Testis (tissue), 3 donors: ENCODE measurements around the gene PRDM15. TPM values are rescaled to one million over a fixed set of nuclear protein-coding genes. Genes with fewer than 3 reads are reported as not detected.

Source experiments
- DNase-seq: peaks from one replicate; pipeline ENCODE4 v3.0.0-alpha.2; 2019
- H3K27ac ChIP-seq, 2 donors: fragments of 200-600 bp; sonication (generic); one replicate each; pipeline ENCODE4 v1.5.1; 2019
- H3K27me3 ChIP-seq: fragments of 200-600 bp; sonication (generic); one replicate; pipeline ENCODE4 v1.5.1; 2019
- H3K36me3 ChIP-seq: fragments of 200-600 bp; sonication (generic); one replicate; pipeline ENCODE4 v1.5.1; 2017; ENCODE audit warnings: low read depth; ENCODE audit errors: missing control alignments
- H3K4me1 ChIP-seq: fragments of 200-600 bp; sonication (generic); one replicate; pipeline ENCODE4 v1.5.1; 2019
- H3K4me3 ChIP-seq, 2 donors: fragments of 200-600 bp; sonication (generic); one replicate each; pipeline ENCODE4 v1.5.1; 2017 to 2019
- H3K9me3 ChIP-seq: fragments of 200-600 bp; sonication (generic); one replicate; pipeline ENCODE4 v1.5.1; 2017
- POLR2A ChIP-seq: fragments of 450-650 bp; IDR thresholded peaks from one replicate; pipeline ENCODE4 v1.6.1; 2017; ENCODE audit warnings: antibody characterized with exemption, mild to moderate bottlenecking, moderate library complexity
- WGBS, 2 donors: methylation state at CpG; one replicate each; pipeline ENCODE4 v1.1.5; 2018; 5-methylcytosine and 5-hydroxymethylcytosine counted together
- intact Hi-C: fragments of 100-400 bp; cut with DNase I; formaldehyde crosslinking; loops from one replicate; pipeline ENCODE4 v1.15.1; 2023; ENCODE audit warnings: low total_unique reads
- polyA plus RNA-seq: library from polyadenylated mRNA; stranded (reverse); fragments of 350-450 nt; fragmentation: Illumina TruSeq; extraction: RNeasy Lipid Tissue Mini Kit (QIAGEN cat#74804); gene quantifications from one replicate; pipeline ENCODE4 v1.2.3, GENCODE V29; 2014; ENCODE audit warnings: low read depth, low replicate concordance; ENCODE audit not compliant: insufficient read depth
- total RNA-seq, 2 donors: library from RNA; depleted of rRNA; stranded (reverse); fragments of >200 nt; gene quantifications; one replicate each; pipeline ENCODE4 v1.2.3, GENCODE V29; 2016
- TF ChIP-seq, protein P1 (sequence below), 3 experiments: fragments of 450-650 bp in 2 of 3; fragments of 200-600 bp in 1 of 3; sonication (generic) in 1 of 3; IDR thresholded peaks; one replicate each; pipeline ENCODE4 v1.5.1; 2016 to 2019; ENCODE audit warnings: antibody characterized with exemption in 3 of 3, mild to moderate bottlenecking in 2 of 3, moderate library complexity in 1 of 3

Gene PRDM15
- total and polyA plus RNA-seq, 3 donors from 2014 or later = 8.2 to 21.4 (median 18.8) TPM

DNA sequence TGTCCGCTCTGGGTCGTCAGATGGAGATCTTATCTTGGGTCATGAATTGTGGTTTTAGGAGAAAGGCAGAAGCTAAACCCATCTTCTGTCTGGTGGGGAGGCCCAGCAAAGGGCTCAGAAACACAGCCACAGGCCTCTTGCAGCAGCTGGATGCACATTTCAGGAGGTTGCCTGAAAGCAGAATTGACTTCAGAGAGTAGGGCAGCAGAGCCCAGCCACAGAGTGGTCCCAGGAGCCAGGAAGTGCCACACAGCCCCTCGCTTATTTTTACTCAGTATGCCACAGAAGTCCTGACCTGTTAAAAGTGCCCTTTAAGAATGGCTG is 104.0 kb downstream of the PRDM15 start:
- Histone ChIP-seq H3K27ac (no peak overlapping the region), H3K4me1 (no peaks in the 10 kb centered on the region), H3K27me3 (no peaks in the 10 kb centered on the region), H3K36me3 (no peaks in the 10 kb centered on the region), H3K4me3 (no peak overlapping the region), H3K9me3 (no peaks in the 10 kb centered on the region)
- TF ChIP-seq, protein P1, sequence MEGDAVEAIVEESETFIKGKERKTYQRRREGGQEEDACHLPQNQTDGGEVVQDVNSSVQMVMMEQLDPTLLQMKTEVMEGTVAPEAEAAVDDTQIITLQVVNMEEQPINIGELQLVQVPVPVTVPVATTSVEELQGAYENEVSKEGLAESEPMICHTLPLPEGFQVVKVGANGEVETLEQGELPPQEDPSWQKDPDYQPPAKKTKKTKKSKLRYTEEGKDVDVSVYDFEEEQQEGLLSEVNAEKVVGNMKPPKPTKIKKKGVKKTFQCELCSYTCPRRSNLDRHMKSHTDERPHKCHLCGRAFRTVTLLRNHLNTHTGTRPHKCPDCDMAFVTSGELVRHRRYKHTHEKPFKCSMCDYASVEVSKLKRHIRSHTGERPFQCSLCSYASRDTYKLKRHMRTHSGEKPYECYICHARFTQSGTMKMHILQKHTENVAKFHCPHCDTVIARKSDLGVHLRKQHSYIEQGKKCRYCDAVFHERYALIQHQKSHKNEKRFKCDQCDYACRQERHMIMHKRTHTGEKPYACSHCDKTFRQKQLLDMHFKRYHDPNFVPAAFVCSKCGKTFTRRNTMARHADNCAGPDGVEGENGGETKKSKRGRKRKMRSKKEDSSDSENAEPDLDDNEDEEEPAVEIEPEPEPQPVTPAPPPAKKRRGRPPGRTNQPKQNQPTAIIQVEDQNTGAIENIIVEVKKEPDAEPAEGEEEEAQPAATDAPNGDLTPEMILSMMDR (IDR thresholded peaks at IDR 0.05) = no peak
- TF ChIP-seq POLR2A = no peak
- 71 to 90% methylated on average over 2 to 3 of the region's 3 CpGs for WGBS, 2 donors
- intact Hi-C loops = loop anchor here (5.0 to 10.0 kb wide), 2 partner anchors 163 to 490 kb away; no protein-coding TSS in a partner anchor
- DNase-seq = no peak

DNA sequence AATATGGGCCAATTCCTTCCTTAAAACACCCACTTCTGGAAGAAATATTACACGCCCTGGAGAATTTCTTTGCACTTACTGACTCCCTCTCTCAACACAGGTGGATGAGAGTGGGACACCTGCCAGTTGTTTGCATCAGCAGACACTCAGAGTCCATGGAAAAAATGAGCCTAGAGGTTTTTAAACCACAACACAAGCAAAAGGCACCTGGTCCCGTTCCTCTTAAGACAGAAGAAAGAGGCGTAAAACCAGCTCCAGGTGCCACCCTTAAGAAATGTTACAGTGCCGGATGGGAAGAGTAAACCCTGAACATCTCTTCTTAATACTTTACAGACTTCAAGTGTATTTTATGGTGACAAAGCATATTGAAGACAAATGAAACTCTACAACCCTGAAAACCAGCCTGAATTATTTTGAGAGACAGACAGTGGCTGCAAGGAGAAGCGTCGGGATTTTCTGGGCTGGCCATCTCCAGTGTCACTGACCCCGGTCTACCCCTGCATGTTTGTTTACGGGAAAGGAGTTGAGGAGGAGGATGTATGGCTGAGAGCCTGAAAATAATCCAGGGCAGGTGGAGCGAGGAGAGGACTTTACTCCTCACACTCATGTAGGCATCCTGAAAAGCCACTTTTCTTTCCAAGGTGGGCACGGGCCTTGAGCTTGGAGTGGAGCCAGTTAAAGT is 104.5 kb downstream of the PRDM15 start:
- no peak for DNase-seq
- Histone ChIP-seq H3K4me3 (no peak overlapping the region), H3K4me1 (no peaks in the 10 kb centered on the region), H3K27me3 (no peaks in the 10 kb centered on the region), H3K36me3 (no peaks in the 10 kb centered on the region), H3K9me3 (no peaks in the 10 kb centered on the region), H3K27ac (no peak overlapping the region)
- 82 to 83% methylated on average over 10 of the region's 10 CpGs for WGBS, 2 donors
- intact Hi-C loops = loop anchor here (5.0 to 10.0 kb wide), 2 partner anchors 162 to 490 kb away; no protein-coding TSS in a partner anchor
- TF ChIP-seq, protein P1 (IDR thresholded peaks at IDR 0.05) = no peak
- TF ChIP-seq POLR2A = no peak

DNA sequence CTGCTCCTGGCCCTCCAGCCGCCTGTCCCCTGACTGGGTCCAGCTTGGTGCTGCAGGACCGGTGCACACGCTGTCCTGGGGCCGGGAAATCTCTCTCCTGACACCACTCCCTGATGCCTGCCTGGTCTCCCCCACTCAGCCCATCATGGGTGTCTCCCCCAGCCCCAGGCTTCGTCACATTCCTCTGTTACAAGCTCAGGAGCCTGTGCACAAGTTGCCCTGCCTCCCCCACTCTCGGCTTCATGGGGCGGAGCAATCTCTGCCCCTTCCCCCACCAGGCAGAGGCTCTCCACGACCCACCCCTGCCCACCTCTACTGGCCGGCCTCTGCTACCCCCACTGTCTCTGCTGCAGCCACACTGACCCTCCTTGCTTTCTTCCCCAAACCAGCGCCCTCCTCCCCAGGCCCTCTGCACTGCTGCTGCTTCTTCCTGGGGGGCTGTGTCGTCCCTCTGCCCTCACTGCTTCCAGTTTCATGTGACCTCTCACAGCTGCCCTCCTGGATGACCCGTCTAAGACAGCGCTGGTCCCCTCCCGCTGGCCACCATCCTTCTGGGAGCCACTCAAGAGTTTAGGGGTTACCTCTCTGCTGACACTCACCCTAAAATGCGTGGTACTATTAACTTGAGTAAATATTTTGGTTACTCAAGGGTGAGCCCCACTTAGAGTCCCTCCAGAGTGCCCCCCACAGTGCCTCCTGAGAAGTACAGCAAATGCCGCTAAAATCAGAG is 106.6 kb downstream of the PRDM15 start:
- Histone ChIP-seq H3K27me3 (no peaks in the 10 kb centered on the region), H3K4me3 (no peak overlapping the region), H3K9me3 (no peaks in the 10 kb centered on the region), H3K4me1 (no peaks in the 10 kb centered on the region), H3K27ac (no peak overlapping the region), H3K36me3 (no peaks in the 10 kb centered on the region)
- DNase-seq = no peak
- 58 to 63% methylated on average over 15 to 16 of the region's 16 CpGs for WGBS, 2 donors
- intact Hi-C loops = loop anchor here (10.0 kb wide), 1 partner anchor 488 kb away; no protein-coding TSS in a partner anchor
- TF ChIP-seq POLR2A = no peak
- TF ChIP-seq, protein P1 (IDR thresholded peaks at IDR 0.05) = no peak

DNA sequence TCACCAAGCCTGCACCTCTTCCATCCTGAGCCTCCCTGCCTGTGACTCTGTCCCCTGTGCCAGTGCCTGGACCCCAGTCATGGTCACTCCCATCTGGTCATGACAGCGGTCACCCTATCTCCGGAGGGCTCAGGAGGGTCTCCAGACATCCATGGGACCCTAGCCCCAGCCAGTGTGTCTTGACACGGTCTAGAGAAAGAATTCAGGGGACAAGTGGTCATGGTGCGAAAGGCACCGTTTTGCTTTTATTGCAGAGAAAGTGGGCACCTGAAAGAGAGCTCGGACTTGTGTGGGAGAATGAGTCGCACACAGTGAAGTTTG is 107.6 kb downstream of the PRDM15 start:
- Histone ChIP-seq H3K9me3 (no peaks in the 10 kb centered on the region), H3K4me1 (no peaks in the 10 kb centered on the region), H3K36me3 (no peaks in the 10 kb centered on the region), H3K27me3 (peaks cover 6% of the 10 kb centered on the region), H3K27ac (no peak overlapping the region), H3K4me3 (no peak overlapping the region)
- DNase-seq = no peak
- intact Hi-C loops = loop anchor here (10.0 kb wide), 1 partner anchor 487 kb away; no protein-coding TSS in a partner anchor
- TF ChIP-seq, protein P1 (IDR thresholded peaks at IDR 0.05) = no peak
- no peak for TF ChIP-seq POLR2A
- WGBS, 2 donors = 84 to 92% methylated on average over 7 of the region's 7 CpGs
